ENCODE results near the gene RPS14.

DNA sequence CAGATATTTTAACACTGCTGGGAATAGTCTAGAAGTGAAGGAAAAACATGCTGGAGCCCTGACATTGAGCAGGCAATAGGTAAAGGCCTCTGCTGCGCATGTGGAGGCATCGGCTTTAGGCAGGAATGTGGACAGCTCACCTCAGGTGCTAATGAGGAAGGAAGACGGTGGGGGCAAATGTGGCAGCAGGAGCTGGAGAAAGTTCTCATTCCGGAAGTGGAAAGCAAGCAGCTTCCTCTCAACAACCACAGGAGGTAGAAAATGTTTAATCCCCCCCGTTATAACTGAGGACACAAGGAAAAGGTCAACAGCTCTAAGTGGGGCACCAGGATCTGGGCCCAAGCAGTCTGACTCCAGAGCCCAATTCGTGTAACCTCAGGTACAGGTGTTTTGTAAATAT, 7.6 kb upstream of the RPS14 start:
- TF ChIP-seq EZH2 (IDR thresholded peaks at IDR 0.05) = no peak
- no peak for TF ChIP-seq CTCF (IDR thresholded peaks at IDR 0.05)
